Stimulated activated CD8-positive, alpha-beta memory T cell treated with anti-CD3 and anti-CD28 coated beads, Interleukin-7, amount 100 ng/mL, for 1 hour (primary cell): ENCODE results near the gene MTIF3.

Experiments used
- DNase-seq, 2 donors: peaks; one replicate each; pipeline ENCODE4 v3.0.0-alpha.2; 2020; ENCODE audit warnings: low read depth in 2 of 2

Gene MTIF3

GRCh38 chr13:27449936-27450828, at the start of gene MTIF3:
TSS of gene MTIF3 (minus strand) at chr13:27450564. CDS start at chr13:27440448, 10,116 bp downstream.
- peak; percentile 93 to 96 for DNase-seq

DNA sequence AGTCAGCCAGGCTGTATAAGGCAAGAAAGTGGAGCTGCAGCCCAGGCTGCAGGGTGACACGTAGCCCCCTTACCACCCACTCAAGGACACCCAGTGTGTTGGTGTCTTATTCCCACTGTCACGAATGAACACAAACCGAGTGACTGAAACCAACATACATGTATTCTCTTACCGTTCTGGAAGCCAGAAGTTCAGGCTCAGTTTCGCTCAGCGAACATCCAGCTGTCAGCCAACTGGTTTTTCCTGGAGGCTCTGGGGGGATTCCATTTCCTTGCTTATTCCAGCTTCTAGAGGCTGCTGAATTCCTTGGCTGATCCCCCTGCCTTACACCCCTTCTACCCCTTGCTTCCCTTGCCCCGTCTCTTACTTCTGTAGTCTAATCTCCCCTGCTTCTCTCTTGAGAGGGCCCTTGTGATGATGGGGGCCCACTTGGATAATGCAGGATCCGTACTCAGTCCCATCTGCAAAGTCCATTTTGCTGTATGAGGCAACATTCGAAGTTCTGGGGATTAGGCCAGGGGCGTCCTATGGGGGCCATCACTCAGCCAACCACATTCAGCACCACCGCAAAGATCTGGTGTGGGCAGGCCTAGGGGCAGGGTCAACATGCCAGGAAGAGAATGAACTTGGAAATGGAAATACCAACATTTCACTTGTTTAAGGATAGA, 47.3 kb upstream of the MTIF3 start:
- DNase-seq = no peak

DNA sequence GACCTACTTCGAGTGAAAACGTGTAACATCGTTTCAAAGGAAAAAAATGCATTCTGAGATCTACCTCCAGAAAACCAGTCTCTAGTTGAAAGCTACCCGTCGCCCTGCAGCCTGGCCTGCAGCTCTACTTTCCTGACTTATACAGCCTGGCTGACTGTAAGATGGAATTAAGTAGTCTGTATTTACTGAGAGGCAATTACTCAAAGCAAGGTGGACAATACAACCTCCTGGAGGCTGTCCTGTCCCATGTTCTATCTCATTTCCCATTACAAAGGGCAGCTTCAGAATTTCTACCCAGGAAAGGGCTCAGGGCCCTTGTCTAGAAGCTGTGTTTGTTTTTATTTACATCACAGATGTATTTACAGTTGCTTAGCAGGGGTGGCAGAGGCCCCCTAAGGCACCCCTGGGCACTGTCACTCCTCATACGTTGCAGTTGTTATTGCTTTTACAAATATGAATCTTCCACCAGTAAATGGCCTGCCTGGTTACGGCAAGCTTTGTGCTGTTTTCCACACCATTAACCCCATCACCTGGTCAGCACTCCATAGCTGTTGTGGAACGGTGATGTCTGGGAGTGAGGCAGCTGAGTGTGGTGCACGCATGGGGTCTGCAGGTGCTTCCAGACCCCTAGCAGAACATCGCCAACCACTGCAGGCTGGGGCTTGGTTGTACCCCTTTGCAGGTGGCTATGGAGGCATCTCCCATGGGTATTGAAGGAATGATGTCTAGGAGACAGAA, 46.3 kb upstream of the MTIF3 start:
- no peak for DNase-seq

DNA sequence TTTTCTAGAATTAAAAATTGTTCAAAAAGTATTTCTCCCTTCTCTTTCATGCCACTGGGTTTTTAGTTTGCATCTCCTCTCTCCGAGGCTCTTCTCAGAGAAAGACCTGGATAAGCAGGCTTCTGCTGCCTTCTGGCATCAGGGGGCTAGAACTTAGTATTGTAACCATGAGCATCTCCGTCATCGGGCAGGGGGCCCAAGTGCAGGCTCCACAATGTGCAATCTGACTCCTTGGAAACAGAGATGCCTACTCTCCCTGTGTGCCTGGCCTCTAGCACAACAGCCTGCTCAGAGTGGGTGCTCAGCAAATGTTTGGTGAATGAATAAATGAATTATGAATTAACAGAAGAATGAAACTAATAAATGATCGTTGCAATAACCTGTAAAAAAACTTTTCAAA, 45.6 kb upstream of the MTIF3 start:
- DNase-seq = no peak

- DNase-seq = no peak
Observed at GRCh38 chr13:27495551-27495950, 45.2 kb upstream of the MTIF3 start.

GRCh38 chr13:27493981-27494380, 43.6 kb upstream of the MTIF3 start:
- no peak for DNase-seq

- DNase-seq = no peak
Observed at GRCh38 chr13:27489456-27489855, 39.1 kb upstream of the MTIF3 start.

DNA sequence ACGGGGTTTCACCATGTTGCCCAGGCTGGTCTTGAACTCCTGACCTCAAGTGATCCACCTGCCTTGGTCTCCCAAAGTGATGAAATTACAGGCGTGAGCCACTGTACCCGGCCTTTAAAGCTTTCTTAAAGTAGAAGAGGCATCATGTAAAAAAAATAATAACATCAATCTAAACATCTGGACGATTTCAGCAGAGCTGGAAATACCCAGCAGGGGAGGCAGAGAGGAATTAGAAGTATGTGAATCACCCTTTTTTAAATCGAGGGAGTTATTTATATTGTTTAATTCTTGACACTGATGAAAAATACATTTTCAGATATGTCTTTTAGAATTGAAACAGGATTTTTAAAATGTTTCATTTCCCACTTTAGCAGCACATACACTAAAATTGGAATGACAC, 37.4 kb upstream of the MTIF3 start:
- no peak for DNase-seq

DNA sequence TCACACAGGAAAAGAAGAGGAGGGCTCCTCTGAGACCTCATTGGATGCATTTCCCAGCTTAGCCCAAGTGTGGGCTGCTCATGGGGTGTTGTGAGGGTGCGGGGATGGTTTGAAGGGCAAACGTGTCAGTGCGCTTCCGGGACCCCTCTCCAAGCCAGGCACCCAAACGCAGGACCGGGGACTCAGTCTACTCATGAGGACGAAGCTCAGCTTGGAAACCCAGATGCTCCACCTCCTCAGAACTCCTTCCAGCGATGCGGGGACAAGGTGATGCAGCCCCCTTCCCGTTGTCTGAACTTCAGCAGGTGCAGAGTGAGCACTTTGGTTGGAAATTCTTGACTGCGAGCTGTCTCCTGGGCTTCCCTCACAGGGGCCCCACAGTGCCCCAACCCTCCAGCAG, 33.1 kb upstream of the MTIF3 start:
- no peak for DNase-seq

DNA sequence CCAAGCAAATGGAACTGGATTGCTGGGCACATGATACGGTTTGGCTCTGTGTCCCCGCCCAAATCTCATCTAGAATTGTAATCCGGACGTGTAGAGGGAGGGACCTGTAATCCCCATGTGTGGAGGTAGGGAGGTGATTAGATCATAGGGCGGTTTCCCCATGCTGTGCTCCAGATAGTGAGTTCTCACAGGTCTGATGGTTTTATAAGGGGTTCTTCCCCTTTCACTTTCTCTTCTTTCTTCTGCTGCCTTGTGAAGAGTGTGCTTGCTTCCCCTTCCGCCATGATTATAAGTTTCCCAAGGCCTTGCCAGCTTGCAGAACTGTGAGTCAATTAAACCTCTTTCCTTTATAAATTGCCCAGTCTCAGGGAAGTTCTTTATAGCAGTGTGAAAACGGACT, 32.6 kb upstream of the MTIF3 start:
- DNase-seq = no peak

DNA sequence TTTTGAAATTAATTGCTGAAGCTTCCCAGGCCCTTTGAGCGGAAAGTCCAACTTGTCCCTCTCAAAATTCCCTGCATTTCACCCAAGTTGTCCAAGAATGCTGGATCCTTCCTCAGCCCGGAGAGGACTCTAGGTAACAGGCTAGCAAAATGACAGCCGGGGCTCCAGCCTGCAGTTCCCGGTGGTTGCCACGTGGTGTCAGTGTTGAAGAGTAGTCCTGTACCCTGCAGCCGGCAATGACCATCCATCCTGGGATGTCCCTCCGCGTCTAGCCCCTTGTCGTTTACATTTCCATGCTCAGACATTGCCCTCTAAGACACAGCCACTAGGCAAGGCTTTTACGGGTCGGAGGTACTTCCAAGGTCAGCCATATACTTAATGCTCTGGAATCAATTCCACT, 31.4 kb upstream of the MTIF3 start:
- no peak for DNase-seq

- DNase-seq = no peak
Observed at GRCh38 chr13:27476943-27477703, 26.8 kb upstream of the MTIF3 start.

DNA sequence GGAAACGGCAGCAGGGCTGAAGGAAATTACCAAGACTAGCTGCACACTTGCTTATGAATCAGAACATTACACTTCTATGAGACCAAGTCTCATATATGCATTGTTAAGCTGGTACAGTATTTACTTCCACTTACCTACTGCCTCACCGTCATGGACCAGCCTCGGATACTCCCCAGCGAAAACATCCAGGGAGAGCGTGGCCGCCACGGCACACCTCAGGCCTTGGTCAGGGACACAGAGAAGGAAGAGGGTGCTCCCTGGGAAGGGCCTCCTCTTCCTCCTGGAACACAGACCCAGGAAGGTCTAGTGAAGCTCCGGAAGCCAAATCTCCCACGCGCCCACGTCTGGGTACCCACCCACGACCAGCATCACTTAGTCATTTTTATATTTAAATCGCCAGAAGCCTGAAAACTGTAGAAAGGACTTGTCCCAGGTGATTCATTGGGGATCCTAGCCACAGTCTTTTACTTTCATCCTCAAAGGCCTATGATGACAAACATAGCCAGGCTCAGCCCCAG, 24.4 kb upstream of the MTIF3 start:
- DNase-seq = no peak

GRCh38 chr13:27472941-27473340, 22.6 kb upstream of the MTIF3 start:
- DNase-seq = no peak

GRCh38 chr13:27472441-27472840, 22.1 kb upstream of the MTIF3 start:
- DNase-seq = no peak

DNA sequence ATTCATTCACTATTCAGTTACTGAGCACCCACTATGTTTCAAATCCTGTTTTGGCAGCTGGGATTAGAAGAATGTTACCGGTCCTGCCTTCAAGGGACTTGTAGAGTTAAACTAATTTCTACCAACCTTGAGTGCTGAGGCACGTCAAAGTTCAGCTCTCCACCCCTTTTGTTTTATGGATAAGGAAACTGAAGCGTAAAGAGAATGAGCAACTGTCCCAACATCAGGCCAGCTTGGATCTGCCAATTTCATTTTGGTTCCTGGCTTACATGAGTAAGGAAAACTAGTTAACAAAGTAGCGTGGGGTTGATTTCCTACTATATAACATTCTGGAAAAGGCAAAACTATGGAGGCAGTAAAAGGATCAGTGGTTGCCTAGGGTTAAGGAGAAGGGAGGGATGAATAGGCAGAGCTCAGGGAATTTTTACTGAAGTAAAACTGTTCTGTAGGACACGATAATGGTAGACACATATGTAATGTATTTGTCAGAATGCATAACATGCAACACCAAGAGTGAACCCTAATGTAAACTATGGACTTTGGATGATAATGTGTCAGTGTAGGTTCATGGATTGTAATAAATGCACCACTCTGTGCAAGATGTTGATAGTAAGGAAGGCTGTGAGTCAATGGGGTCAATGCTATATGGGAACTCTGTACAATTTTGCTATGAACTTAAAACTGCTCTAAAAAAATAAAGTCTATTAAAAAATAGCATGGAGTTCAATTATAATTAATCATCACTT, 19.9 kb upstream of the MTIF3 start:
- DNase-seq = no peak

GRCh38 chr13:27466513-27466912, 16.1 kb upstream of the MTIF3 start:
- DNase-seq = no peak

DNA sequence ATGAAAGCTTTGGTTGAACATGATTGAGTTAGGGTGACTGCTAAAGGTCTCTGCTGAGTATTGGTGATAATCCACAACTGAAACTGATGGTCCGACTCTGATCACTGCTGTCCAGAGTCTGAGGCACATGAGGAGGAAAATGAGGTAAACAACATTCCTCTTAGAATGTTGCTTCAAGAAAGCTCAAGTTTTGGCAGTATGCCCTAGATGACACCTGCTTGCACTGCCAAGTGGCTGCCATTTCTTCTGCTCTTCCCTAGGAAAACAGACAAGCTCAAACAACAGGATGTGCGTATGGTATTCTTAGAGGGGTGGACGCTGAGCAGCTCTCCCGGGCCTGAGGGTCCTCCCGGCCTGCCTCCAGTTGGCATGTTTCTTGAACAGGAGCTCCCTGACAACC, 15.2 kb upstream of the MTIF3 start:
- DNase-seq = no peak

GRCh38 chr13:27463500-27463899, 13.1 kb upstream of the MTIF3 start:
- no peak for DNase-seq

DNA sequence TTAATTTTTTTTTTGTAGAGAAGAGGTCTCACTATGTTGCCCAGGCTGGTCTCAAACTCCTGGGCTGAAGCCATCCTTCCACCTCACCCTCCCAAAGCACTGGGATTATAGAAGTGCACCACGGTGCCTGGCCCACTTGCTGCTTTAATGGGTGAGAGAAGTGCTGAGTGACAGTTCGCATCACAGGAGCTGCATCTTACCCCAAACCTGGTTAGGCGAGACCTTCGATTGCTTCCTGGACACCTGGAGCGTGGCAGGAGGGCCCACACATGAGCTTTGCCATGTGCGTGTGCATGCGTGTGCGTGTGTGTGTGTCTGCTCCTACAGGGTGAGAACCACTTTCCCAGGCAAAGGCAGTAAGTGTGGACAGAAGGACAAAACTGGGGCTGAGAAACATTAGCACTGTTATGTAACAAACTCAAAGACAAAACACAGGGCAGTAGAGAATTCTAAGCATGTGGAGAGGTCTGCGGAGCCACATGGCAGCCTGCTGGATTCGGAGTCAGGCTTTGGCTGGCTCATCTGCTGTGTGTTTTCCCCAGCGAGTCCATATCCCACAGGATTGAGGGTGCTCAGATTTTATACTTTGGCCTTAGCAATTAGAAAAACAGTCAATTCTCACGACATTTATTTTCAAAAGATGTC, 11.7 kb upstream of the MTIF3 start:
- DNase-seq = no peak
